GM12878 (cell line): ENCODE measurements around the gene ZNF804A. TPM values are rescaled to one million over a fixed set of nuclear protein-coding genes. Genes with fewer than 3 reads are reported as not detected.

Experiments
- ATAC-seq: fragments of 200-7000 bp; cut with Tn5 transposase; 3 replicates; pipeline ENCODE4 v1.9.1; 2020; ENCODE audit warnings: mild to moderate bottlenecking, moderate library complexity
- BruUV-seq: library from RNA; stranded (reverse); fragments of 400-500 nt; replicated peaks from 2 replicates; lab custom pipeline; 2021; lab: Mats Ljungman, UMichigan
- CTCF ChIA-PET: fragments of 300-600 bp; sonication (Branson Sonifier 250); formaldehyde crosslinking; extraction: SDS; loops from one replicate; lab custom pipeline; 2021; ENCODE audit warnings: inconsistent platforms; lab: Yijun Ruan, JAX
- POLR2A ChIA-PET: fragments of 350-600 bp; formaldehyde crosslinking; extraction: SDS; loops from one replicate; lab custom pipeline; 2021; ENCODE audit warnings: inconsistent platforms; lab: Charles Lee
- RAD21 ChIA-PET: fragments of 300-600 bp; sonication (Branson Sonifier 250); formaldehyde crosslinking; loops from one replicate; lab custom pipeline; 2023; ENCODE audit warnings: antibody characterized with exemption; ENCODE audit not compliant: unreplicated experiment; lab: Charles Lee
- SMC1A ChIA-PET: fragments of 300-600 bp; sonication (Branson Sonifier 250); formaldehyde crosslinking; loops from one replicate; lab custom pipeline; 2023; ENCODE audit not compliant: unreplicated experiment, uncharacterized antibody; lab: Charles Lee
- DNase-seq: peaks from one replicate; pipeline ENCODE4 v3.0.0-alpha.2; 2011; ENCODE audit warnings: low read depth, low spot score
- FAIRE-seq: peaks from 3 replicates; lab custom pipeline; 2011; peaks lifted over from hg19 to GRCh38; lab: Jason Lieb, UNC
- H2AFZ ChIP-seq: 2 replicates; pipeline ENCODE4 v1.6.0; 2011; ENCODE audit warnings: low read depth, low read length, control low read depth; ENCODE audit not compliant: control insufficient read depth
- H3K27ac ChIP-seq: 2 replicates; pipeline ENCODE4 v1.5.1; 2011; ENCODE audit warnings: control low read depth; ENCODE audit not compliant: control insufficient read depth, insufficient read depth
- H3K27me3 ChIP-seq, 2 experiments: replicated peaks in 1 of 2; 2 replicates each; pipeline versions ENCODE4 v1.6.0 to v1.6.1; 2011; ENCODE audit warnings: low read length in 1 of 2; ENCODE audit not compliant: control insufficient read depth in 2 of 2, insufficient read depth in 2 of 2
- H3K36me3 ChIP-seq, 2 experiments: 2 replicates each; pipeline ENCODE4 v1.5.1; 2011; ENCODE audit warnings: low read length in 1 of 2; ENCODE audit not compliant: control insufficient read depth in 2 of 2, insufficient read depth in 2 of 2
- H3K4me1 ChIP-seq: 2 replicates; pipeline ENCODE4 v1.6.1; 2011; ENCODE audit warnings: mild to moderate bottlenecking, low read length, moderate library complexity, mixed read lengths; ENCODE audit not compliant: control insufficient read depth, insufficient read depth
- H3K4me2 ChIP-seq: 2 replicates; pipeline ENCODE4 v1.6.0; 2011; ENCODE audit warnings: control low read depth; ENCODE audit not compliant: control insufficient read depth, insufficient read depth
- H3K4me3 ChIP-seq: fragments of 200-600 bp; sonication (generic); 2 replicates; pipeline ENCODE4 v1.5.1; 2016
- H3K79me2 ChIP-seq: 2 replicates; pipeline ENCODE4 v1.6.0; 2011; ENCODE audit warnings: low read length; ENCODE audit not compliant: control insufficient read depth, insufficient read depth
- H3K9ac ChIP-seq: 2 replicates; pipeline ENCODE4 v1.8.0; 2011; ENCODE audit warnings: low read length, control low read depth, mixed read lengths; ENCODE audit not compliant: control insufficient read depth, insufficient read depth
- H3K9me3 ChIP-seq: replicated peaks from 3 replicates; pipeline ENCODE4 v1.5.1; 2011; ENCODE audit warnings: mild to moderate bottlenecking, low read length; ENCODE audit not compliant: control insufficient read depth, insufficient read depth
- H4K20me1 ChIP-seq: 2 replicates; pipeline ENCODE4 v1.6.0; 2011; ENCODE audit not compliant: control insufficient read depth, insufficient read depth
- EGR1 ChIP-seq, 2 experiments: IDR thresholded peaks; 1 replicate in 1 of 2; 2 replicates in 1 of 2; pipeline ENCODE4 v1.6.1; 2011 to 2012; ENCODE audit warnings: low read depth in 2 of 2, low read length in 2 of 2, borderline replicate concordance in 1 of 2, mild to moderate bottlenecking in 1 of 2, moderate library complexity in 1 of 2
- IKZF2 ChIP-seq, 2 experiments: fragments of 450-650 bp; IDR thresholded peaks; 2 replicates each; pipeline ENCODE4 v1.6.1; 2017; ENCODE audit warnings: mild to moderate bottlenecking in 2 of 2, moderate library complexity in 2 of 2
- LARP7 ChIP-seq: fragments of 450-650 bp; IDR thresholded peaks from 2 replicates; pipeline ENCODE4 v1.6.1; 2017; ENCODE audit warnings: mild to moderate bottlenecking
- POLR2AphosphoS5 ChIP-seq: IDR thresholded peaks from 2 replicates; pipeline ENCODE4 v1.6.1; 2011; ENCODE audit warnings: mild to moderate bottlenecking, low read length, inconsistent platforms
- RAD51 ChIP-seq: fragments of 450-650 bp; IDR thresholded peaks from 2 replicates; pipeline ENCODE4 v1.6.1; 2016; ENCODE audit warnings: moderate library complexity, mild to moderate bottlenecking, inconsistent platforms
- WGBS: methylation state at CpG from one replicate; pipeline ENCODE4 v1.1.6; 2016; ENCODE audit warnings: low lambda C conversion rate; ENCODE audit not compliant: insufficient replicate concordance, insufficient coverage; ENCODE audit errors: missing lambda C conversion rate; 5-methylcytosine and 5-hydroxymethylcytosine counted together
- in situ Hi-C: fragments of 300-500 bp; cut with MboI; formaldehyde crosslinking; loops from 9 replicates; pipeline ENCODE4 v1.14.3; 2018; ENCODE audit warnings: mixed read lengths
- intact Hi-C: fragments of 100-400 bp; cut with micrococcal nuclease; formaldehyde crosslinking; loops from one replicate; pipeline ENCODE4 v1.14.2; 2022; ENCODE audit not compliant: unreplicated experiment
- polyA plus RNA-seq, 11 experiments: library from polyadenylated mRNA; depleted of rRNA in 4 of 11; unstranded in 6 of 11; stranded (reverse) in 5 of 11; fragments of >200 nt; fragmentation: Nextera tagmentation in 4 of 11; fragmentation: Illumina TruSeq in 1 of 11; extraction: Ambion mirVana in 4 of 11; extraction: Trizol in 1 of 11; gene quantifications; 1 replicate in 1 of 11; 2 replicates in 10 of 11; pipeline versions ENCODE4 v1.2.1 to v1.2.3, GENCODE V29; 2011 to 2016; ENCODE audit warnings: inconsistent platforms in 2 of 11, missing spikeins in 2 of 11, low read depth in 1 of 11
- total RNA-seq, 4 experiments: library from RNA; depleted of rRNA in 3 of 4; stranded (reverse); fragments of >200 nt in 3 of 4; fragmentation: Illumina TruSeq in 1 of 4; extraction: Trizol in 1 of 4; gene quantifications; 2 replicates each; pipeline versions ENCODE4 v1.2.1 to v1.2.3, GENCODE V29; 2013 to 2021
- TF ChIP-seq, protein P1 (sequence below): fragments of 450-650 bp; IDR thresholded peaks from 2 replicates; pipeline ENCODE4 v1.6.1; 2018; ENCODE audit warnings: mild to moderate bottlenecking, low read depth, moderate library complexity; ENCODE audit not compliant: partially characterized antibody
- TF ChIP-seq, protein P2 (sequence below): IDR thresholded peaks from 2 replicates; pipeline ENCODE4 v1.6.1; 2011; ENCODE audit warnings: borderline replicate concordance, low read depth, mild to moderate bottlenecking, moderate library complexity, low read length; ENCODE audit not compliant: insufficient read depth, poor library complexity, severe bottlenecking

The ZNF804A gene
- total and polyA plus RNA-seq, 10 of the 15 experiments (the other 5 are each of a cell fraction or from before 2014, with no cell fraction given): 0.19 to 2.3 (median 1.4) TPM

- TF ChIP-seq, protein P1, sequence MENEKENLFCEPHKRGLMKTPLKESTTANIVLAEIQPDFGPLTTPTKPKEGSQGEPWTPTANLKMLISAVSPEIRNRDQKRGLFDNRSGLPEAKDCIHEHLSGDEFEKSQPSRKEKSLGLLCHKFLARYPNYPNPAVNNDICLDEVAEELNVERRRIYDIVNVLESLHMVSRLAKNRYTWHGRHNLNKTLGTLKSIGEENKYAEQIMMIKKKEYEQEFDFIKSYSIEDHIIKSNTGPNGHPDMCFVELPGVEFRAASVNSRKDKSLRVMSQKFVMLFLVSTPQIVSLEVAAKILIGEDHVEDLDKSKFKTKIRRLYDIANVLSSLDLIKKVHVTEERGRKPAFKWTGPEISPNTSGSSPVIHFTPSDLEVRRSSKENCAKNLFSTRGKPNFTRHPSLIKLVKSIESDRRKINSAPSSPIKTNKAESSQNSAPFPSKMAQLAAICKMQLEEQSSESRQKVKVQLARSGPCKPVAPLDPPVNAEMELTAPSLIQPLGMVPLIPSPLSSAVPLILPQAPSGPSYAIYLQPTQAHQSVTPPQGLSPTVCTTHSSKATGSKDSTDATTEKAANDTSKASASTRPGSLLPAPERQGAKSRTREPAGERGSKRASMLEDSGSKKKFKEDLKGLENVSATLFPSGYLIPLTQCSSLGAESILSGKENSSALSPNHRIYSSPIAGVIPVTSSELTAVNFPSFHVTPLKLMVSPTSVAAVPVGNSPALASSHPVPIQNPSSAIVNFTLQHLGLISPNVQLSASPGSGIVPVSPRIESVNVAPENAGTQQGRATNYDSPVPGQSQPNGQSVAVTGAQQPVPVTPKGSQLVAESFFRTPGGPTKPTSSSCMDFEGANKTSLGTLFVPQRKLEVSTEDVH: no peak
Observed at GRCh38 chr2:184566716-184567115, 31.6 kb upstream of the ZNF804A start (continued).

- ATAC-seq (no peak), DNase-seq (no peak), FAIRE-seq (no peak)
- ChIA-PET RAD21 (no interaction called here), POLR2A (no interaction called here), CTCF (no interaction called here), SMC1A (no interaction called here)
- no peak overlapping the region for H3K4me3 ChIP-seq
- in situ Hi-C loops: no loop called here
- H3K27me3 ChIP-seq: no peaks in the 10 kb centered on the region
- no TSS peak for BruUV-seq
- H4K20me1 ChIP-seq: no peaks in the 10 kb centered on the region
- no peaks in the 10 kb centered on the region for H3K36me3 ChIP-seq
- intact Hi-C loops: no loop called here
- no peak overlapping the region for H3K9ac ChIP-seq
- no peaks in the 10 kb centered on the region for H3K9me3 ChIP-seq
- H3K4me2 ChIP-seq: no peak overlapping the region
- H3K79me2 ChIP-seq: no peaks in the 10 kb centered on the region
- H3K4me1 ChIP-seq: no peaks in the 10 kb centered on the region
- TF ChIP-seq LARP7 (no peak), IKZF2 (IDR thresholded peaks at IDR 0.05) (no peak), POLR2AphosphoS5 (no peak), RAD51 (no peak), EGR1 (IDR thresholded peaks at IDR 0.05; ENCODE audit: borderline replicate concordance in 1 of 2, low read depth in 2 of 2, low read length in 2 of 2) (no peak)
- TF ChIP-seq, protein P2, sequence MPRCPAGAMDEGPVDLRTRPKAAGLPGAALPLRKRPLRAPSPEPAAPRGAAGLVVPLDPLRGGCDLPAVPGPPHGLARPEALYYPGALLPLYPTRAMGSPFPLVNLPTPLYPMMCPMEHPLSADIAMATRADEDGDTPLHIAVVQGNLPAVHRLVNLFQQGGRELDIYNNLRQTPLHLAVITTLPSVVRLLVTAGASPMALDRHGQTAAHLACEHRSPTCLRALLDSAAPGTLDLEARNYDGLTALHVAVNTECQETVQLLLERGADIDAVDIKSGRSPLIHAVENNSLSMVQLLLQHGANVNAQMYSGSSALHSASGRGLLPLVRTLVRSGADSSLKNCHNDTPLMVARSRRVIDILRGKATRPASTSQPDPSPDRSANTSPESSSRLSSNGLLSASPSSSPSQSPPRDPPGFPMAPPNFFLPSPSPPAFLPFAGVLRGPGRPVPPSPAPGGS: no peak
- no peak overlapping the region for H3K27ac ChIP-seq
- no peak overlapping the region for H2AFZ ChIP-seq
- 0% methylated on average over 1 of the region's 1 CpG for WGBS
Observed at GRCh38 chr2:184577056-184577455, 21.3 kb upstream of the ZNF804A start.
